Fibroblast of lung (primary cell): ENCODE data around the gene DLD.

Experiments used
- EZH2 ChIP-seq: IDR thresholded peaks from 2 replicates; pipeline ENCODE4 v1.5.1; 2012; ENCODE audit warnings: low read length, control low read depth, mild to moderate bottlenecking; ENCODE audit errors: missing control alignments
- TF ChIP-seq, protein P1 (sequence below), 2 donors: IDR thresholded peaks in 1 of 2; conservative IDR thresholded peaks in 1 of 2; 1 replicate in 1 of 2; 2 replicates in 1 of 2; pipeline ENCODE4 v1.5.1; 2011 to 2012; ENCODE audit warnings: low read length in 2 of 2, control low read depth in 1 of 2, inconsistent platforms in 1 of 2, low read depth in 1 of 2, mild to moderate bottlenecking in 1 of 2

- TF ChIP-seq, protein P1, sequence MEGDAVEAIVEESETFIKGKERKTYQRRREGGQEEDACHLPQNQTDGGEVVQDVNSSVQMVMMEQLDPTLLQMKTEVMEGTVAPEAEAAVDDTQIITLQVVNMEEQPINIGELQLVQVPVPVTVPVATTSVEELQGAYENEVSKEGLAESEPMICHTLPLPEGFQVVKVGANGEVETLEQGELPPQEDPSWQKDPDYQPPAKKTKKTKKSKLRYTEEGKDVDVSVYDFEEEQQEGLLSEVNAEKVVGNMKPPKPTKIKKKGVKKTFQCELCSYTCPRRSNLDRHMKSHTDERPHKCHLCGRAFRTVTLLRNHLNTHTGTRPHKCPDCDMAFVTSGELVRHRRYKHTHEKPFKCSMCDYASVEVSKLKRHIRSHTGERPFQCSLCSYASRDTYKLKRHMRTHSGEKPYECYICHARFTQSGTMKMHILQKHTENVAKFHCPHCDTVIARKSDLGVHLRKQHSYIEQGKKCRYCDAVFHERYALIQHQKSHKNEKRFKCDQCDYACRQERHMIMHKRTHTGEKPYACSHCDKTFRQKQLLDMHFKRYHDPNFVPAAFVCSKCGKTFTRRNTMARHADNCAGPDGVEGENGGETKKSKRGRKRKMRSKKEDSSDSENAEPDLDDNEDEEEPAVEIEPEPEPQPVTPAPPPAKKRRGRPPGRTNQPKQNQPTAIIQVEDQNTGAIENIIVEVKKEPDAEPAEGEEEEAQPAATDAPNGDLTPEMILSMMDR (conservative IDR thresholded peaks at IDR 0.05 in 1 of 2, IDR thresholded peaks at IDR 0.05 in 1 of 2; ENCODE audit: low read depth in 1 of 2, low read length in 2 of 2), result no peak
- no peak for TF ChIP-seq EZH2
These were observed 62.9 kb downstream of the DLD start for GRCh38 chr7:107953924-107954303.
